Peyer's patch (tissue), 4 donors: ENCODE data around the gene ACY1. TPM values are rescaled to one million over a fixed set of nuclear protein-coding genes. Genes with fewer than 3 reads are reported as not detected.

Experiments
- DNase-seq, 3 donors: peaks; one replicate each; pipeline ENCODE4 v3.0.0-alpha.2; 2017 to 2019
- H3K27ac ChIP-seq, 4 donors: fragments of 200-600 bp; sonication (generic); one replicate each; pipeline ENCODE4 v1.5.1; 2016 to 2019
- H3K27me3 ChIP-seq, 2 donors: fragments of 200-600 bp; sonication (generic); one replicate each; pipeline ENCODE4 v1.5.1; 2019
- H3K36me3 ChIP-seq, 3 donors: fragments of 200-600 bp; sonication (generic); one replicate each; pipeline ENCODE4 v1.5.1; 2016 to 2019
- H3K4me1 ChIP-seq, 4 donors: fragments of 200-600 bp; sonication (generic); one replicate each; pipeline ENCODE4 v1.5.1; 2016 to 2019
- H3K4me3 ChIP-seq, 4 donors: fragments of 200-600 bp; sonication (generic); 1 replicate in 3 of 4; 2 replicates in 1 of 4; pipeline ENCODE4 v1.5.1; 2016 to 2019; ENCODE audit warnings: mild to moderate bottlenecking in 1 of 4
- H3K9me3 ChIP-seq, 4 donors: fragments of 200-600 bp; sonication (generic); one replicate each; pipeline ENCODE4 v1.5.1; 2016 to 2019; ENCODE audit warnings: mild to moderate bottlenecking in 1 of 4
- CTCF ChIP-seq, 6 experiments: fragments of 450-650 bp in 4 of 6; fragments of 200-600 bp in 2 of 6; sonication (generic) in 1 of 6; IDR thresholded peaks; one replicate each; pipeline ENCODE4 v1.5.1; 2017 to 2019; ENCODE audit warnings: antibody characterized with exemption in 6 of 6, mild to moderate bottlenecking in 3 of 6, moderate library complexity in 1 of 6
- POLR2A ChIP-seq, 2 donors: fragments of 450-650 bp; IDR thresholded peaks; one replicate each; pipeline ENCODE4 v1.5.1; 2017; ENCODE audit warnings: antibody characterized with exemption in 2 of 2, mild to moderate bottlenecking in 2 of 2, moderate library complexity in 2 of 2
- total RNA-seq, 4 donors: library from RNA; depleted of rRNA; stranded (reverse); fragments of >200 nt; gene quantifications; one replicate each; pipeline ENCODE4 v1.1.0, GENCODE V29; 2016

ACY1 gene
- total RNA-seq, 4 donors from 2014 or later, result 95.7 to 977 (median 609) TPM

DNA sequence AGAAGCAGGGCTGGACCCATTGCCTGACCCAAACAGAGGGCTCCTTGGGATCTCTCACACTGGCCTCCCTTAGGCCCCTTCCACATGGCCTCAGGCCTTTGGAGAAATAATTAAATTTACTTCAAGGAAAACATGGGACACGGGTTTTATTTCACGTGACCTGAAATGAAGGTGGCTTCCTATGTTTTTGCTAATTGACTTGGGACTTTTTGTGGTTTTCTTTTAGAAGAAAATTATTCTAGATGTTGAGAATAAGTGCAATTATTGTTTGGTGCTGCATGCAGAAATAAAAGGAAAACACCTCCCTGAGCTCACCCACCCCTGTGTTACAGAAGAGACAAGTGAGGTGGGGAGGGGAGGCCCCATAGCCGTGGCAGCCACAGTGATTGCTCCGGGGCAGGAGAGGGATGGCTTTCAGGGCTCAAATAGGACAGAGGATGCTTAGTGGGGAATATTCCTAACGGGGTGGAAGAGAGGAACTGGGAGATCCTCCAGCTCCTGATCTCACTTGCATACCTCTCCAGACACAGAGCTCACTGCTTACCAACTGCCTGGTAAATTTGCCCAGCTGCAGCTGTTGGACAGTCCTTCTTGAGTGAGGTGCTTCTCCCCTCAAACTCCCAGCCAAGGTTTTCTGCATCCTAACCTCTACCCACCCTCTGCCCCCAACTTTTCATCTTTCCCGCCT is 41.6 kb downstream of the ACY1 start:
- Histone ChIP-seq H3K27ac (no peak overlapping the region), H3K4me1 (no peaks in the 10 kb centered on the region), H3K4me3 (no peak overlapping the region), H3K36me3 (no peaks in the 10 kb centered on the region), H3K9me3 (no peaks in the 10 kb centered on the region), H3K27me3 (no peaks in the 10 kb centered on the region)
- TF ChIP-seq POLR2A (IDR thresholded peaks at IDR 0.05), result no peak
- no peak for DNase-seq

GRCh38 chr3:52025453-52025852 is 42.1 kb downstream of the ACY1 start:
- H3K27ac ChIP-seq, result no peak overlapping the region
- H3K4me1 ChIP-seq, result no peaks in the 10 kb centered on the region
- H3K4me3 ChIP-seq, result no peak overlapping the region
- no peak for TF ChIP-seq POLR2A (IDR thresholded peaks at IDR 0.05)
- TF ChIP-seq CTCF (IDR thresholded peaks at IDR 0.05), result no peak
- H3K9me3 ChIP-seq, result no peaks in the 10 kb centered on the region
- no peaks in the 10 kb centered on the region for H3K27me3 ChIP-seq
- H3K36me3 ChIP-seq, result no peaks in the 10 kb centered on the region
- no peak for DNase-seq

DNA sequence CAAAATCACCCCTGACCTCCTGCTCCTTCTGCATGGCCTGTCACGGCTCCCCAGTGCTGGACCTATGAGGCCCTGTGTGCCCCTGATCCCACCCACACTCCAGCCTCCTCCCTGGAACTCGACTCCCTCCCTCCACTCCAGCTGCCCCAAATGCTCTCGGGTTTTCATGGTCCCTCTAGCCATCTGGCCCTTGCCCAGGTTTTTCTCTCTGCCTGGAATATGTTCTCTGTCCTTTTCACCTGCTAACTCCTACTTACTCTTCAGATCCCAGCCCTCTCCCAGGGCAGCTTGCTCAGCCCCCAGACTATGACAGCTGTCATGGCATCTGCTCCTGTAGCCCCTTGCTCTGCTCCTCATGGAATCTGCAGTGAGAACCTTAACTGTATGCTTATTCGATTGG is 42.7 kb downstream of the ACY1 start:
- Histone ChIP-seq H3K27ac (no peak overlapping the region), H3K4me1 (no peaks in the 10 kb centered on the region), H3K36me3 (no peaks in the 10 kb centered on the region), H3K4me3 (no peak overlapping the region), H3K27me3 (no peaks in the 10 kb centered on the region), H3K9me3 (no peaks in the 10 kb centered on the region)
- DNase-seq, result no peak
- TF ChIP-seq CTCF (IDR thresholded peaks at IDR 0.05) (no peak), POLR2A (IDR thresholded peaks at IDR 0.05) (no peak)

DNA sequence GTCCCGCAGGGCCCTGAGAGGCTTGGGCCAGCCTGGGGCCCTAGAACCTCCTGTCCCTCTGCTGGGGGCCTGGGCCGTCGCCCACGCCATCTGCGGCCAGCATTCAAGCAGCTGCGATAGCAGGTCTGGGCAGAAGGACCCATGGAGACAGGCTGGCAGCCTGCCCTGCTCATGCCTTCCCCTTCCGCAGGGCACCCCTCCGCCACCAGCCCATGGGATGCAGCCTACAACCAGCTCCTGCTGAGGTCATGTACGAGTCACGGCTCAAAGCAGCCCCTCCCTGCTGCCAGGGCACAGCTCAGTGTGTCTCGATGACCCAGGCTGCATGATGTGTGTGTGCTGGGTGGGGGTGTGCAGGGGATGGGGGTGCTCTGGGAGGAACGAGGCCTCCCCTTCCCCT is 45.2 kb downstream of the ACY1 start:
- Histone ChIP-seq H3K36me3 (no peaks in the 10 kb centered on the region), H3K9me3 (no peaks in the 10 kb centered on the region), H3K4me1 (no peaks in the 10 kb centered on the region), H3K27ac (no peak overlapping the region), H3K27me3 (no peaks in the 10 kb centered on the region), H3K4me3 (no peak overlapping the region)
- TF ChIP-seq POLR2A (IDR thresholded peaks at IDR 0.05) (no peak), CTCF (IDR thresholded peaks at IDR 0.05) (no peak)
- no peak for DNase-seq

- H3K4me1 ChIP-seq, result no peaks in the 10 kb centered on the region
- no peaks in the 10 kb centered on the region for H3K9me3 ChIP-seq
- DNase-seq, result no peak
- H3K36me3 ChIP-seq, result no peaks in the 10 kb centered on the region
- H3K27ac ChIP-seq, result no peak overlapping the region
- no peak for TF ChIP-seq POLR2A (IDR thresholded peaks at IDR 0.05)
- TF ChIP-seq CTCF (IDR thresholded peaks at IDR 0.05), result no peak
- H3K4me3 ChIP-seq, result no peak overlapping the region
- H3K27me3 ChIP-seq, result no peaks in the 10 kb centered on the region
Measured at GRCh38 chr3:52029053-52029452, 45.7 kb downstream of the ACY1 start.

DNA sequence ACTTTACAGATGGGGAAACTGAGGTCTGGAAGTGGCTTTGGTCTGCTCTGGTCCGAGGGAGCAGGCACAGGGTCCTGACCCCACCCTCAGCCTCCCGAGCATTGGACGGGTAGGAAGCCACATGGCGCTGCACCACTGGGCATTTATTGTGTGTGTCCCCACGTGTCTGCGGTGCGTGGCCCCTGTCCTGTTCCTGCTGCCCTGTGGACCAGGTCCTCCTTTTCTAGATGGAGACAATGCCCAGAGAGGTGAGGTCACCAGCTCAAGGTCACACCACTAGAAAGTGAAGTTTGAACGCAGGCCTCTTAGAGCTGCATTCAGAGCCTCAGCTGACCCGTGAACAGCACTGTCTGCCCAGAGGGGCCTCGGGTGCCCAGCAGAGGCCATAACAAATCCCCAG is 46.2 kb downstream of the ACY1 start:
- no peaks in the 10 kb centered on the region for H3K4me1 ChIP-seq
- no peaks in the 10 kb centered on the region for H3K36me3 ChIP-seq
- no peak for DNase-seq
- no peaks in the 10 kb centered on the region for H3K27me3 ChIP-seq
- no peak overlapping the region for H3K27ac ChIP-seq
- TF ChIP-seq POLR2A (IDR thresholded peaks at IDR 0.05) (no peak), CTCF (IDR thresholded peaks at IDR 0.05) (no peak)
- H3K4me3 ChIP-seq, result no peak overlapping the region
- no peaks in the 10 kb centered on the region for H3K9me3 ChIP-seq
